Stimulated activated CD4-positive, alpha-beta T cell treated with anti-CD3 and anti-CD28 coated beads, Interleukin-2, amount 100 ng/mL, for 24 hours (primary cell): ENCODE data around the gene CRKL.
"Not testable (repeated sequence)": the region's sequence is repeated elsewhere in the genome, so short reads cannot be mapped to it uniquely, and the experiment has no call there.

ENCODE experiments used
- DNase-seq, 2 donors: peaks; one replicate each; pipeline ENCODE4 v3.0.0-alpha.2; 2020

CRKL gene

GRCh38 chr22:20901093-20902033 is 15.8 kb upstream of the CRKL start:
- DNase-seq: not testable (repeated sequence)

- no peak for DNase-seq
Measured at GRCh38 chr22:20903093-20903492, 14.1 kb upstream of the CRKL start.

- no peak for DNase-seq
Measured at GRCh38 chr22:20904008-20904979, 12.9 kb upstream of the CRKL start.

GRCh38 chr22:20904980-20905355 is 12.2 kb upstream of the CRKL start:
- no peak for DNase-seq

GRCh38 chr22:20905415-20906386 is 11.5 kb upstream of the CRKL start:
- no peak for DNase-seq

GRCh38 chr22:20906387-20906767 is 10.8 kb upstream of the CRKL start:
- no peak for DNase-seq

GRCh38 chr22:20908717-20909116 is 8.5 kb upstream of the CRKL start:
- not testable (repeated sequence) for DNase-seq

- DNase-seq: no peak
Measured at GRCh38 chr22:20909543-20910303, 7.5 kb upstream of the CRKL start.

- DNase-seq: no peak
Measured at GRCh38 chr22:20912494-20912893, 4.7 kb upstream of the CRKL start.

- DNase-seq: no peak
Measured at GRCh38 chr22:20918663-20919218, 1.5 kb downstream of the CRKL start.

- no peak for DNase-seq
Measured at GRCh38 chr22:20919718-20920117, 2.5 kb downstream of the CRKL start.

- DNase-seq: no peak
Measured at GRCh38 chr22:20920881-20921203, 3.6 kb downstream of the CRKL start.

- DNase-seq: no peak
Measured at GRCh38 chr22:20922141-20922751, 5.0 kb downstream of the CRKL start.

GRCh38 chr22:20926243-20926642 is 9.0 kb downstream of the CRKL start:
- DNase-seq: no peak

GRCh38 chr22:20927940-20928572 is 10.8 kb downstream of the CRKL start:
- DNase-seq: no peak

GRCh38 chr22:20928573-20928967 is 11.4 kb downstream of the CRKL start:
- no peak for DNase-seq

- no peak for DNase-seq
Measured at GRCh38 chr22:20930004-20930403, 12.8 kb downstream of the CRKL start.

- not testable (repeated sequence) for DNase-seq
Measured at GRCh38 chr22:20930435-20930834, 13.2 kb downstream of the CRKL start.

- DNase-seq: no peak
Measured at GRCh38 chr22:20931126-20931654, 14.0 kb downstream of the CRKL start.

GRCh38 chr22:20933910-20934309 is 16.7 kb downstream of the CRKL start:
- DNase-seq: no peak
